ENCODE data around the gene WNT7B.
"Not testable (repeated sequence)": the region's sequence is repeated elsewhere in the genome, so short reads cannot be mapped to it uniquely, and the experiment has no call there.

The WNT7B gene

GRCh38 chr22:46007848-46008261 lies 30.9 kb upstream of the WNT7B start:
- no peak for DNase-seq

DNA sequence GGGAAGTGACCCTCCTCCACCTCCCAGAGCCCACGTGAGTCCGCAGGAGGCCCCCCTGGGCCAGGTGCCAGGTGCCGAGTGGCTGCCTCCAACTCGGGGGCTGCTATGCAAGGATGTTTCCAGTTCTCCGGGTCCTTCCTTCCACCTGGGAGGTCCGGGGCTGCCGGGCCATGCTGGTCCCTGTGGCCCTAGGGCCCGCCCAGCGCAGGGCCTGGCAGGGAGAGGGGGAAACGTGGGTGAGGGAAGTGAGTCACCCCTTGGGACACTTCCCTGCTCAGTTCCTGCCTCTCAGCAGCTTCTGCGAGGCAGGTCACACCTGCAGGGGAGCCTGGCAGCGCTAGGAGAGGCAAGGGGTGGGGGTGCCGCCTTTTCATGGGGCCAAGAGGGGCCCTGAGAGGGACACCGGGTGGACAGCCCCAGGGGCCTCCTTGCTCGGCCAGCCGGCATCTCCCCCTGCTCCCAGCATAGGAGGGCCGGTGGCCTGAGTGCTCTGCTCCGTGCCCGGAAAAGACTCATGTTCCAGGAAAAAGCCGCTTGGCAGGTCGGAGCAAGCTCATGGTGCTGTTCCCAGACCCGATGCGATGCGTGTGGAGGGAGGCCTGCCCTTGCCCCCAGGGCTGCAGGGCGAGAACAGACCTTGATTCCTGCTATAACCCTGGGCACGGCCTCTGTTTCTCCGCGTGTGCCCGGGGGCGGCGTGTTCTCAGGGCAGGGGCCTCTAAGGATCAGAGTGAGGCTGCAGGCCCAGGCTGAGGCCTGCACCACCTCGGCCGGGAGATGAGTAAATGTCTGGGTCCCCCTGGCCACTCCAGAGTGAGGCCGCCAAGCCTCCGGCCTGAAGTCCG lies 30.3 kb upstream of the WNT7B start:
- peak; percentile 65 to 69 for DNase-seq

- peak; percentile 78 for DNase-seq
Observed at GRCh38 chr22:46006379-46007002, 29.5 kb upstream of the WNT7B start.

DNA sequence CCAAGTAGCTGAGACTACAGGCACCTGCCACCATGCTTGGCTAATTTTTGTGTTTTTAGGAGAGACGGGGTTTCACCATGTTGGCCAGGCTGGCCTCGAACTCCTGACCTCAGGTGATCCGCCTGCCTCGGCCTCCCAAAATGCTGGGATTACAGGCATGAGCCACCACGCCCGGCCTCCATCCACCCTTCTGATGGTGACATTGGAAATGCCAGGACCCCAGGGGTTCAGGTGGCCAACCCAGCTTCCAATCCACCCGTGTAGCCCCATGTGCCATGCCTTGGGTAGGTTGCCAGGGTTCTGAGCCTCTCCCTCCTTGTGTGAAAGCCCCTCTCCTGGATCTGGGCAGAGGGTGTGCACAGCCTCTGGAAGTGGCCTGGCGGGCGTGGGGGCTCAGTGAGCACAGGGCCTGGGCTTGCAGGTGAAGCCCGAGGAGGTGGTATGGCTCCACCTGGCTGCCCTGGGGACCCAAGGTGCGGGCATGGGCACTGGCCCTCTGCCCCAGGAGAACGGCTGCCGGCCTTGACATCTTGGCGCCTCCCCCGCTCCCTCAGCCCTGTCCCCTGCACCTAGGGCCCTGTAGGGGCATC lies 28.2 kb upstream of the WNT7B start:
- DNase-seq, result not testable (repeated sequence)

- DNase-seq, result no peak
Observed at GRCh38 chr22:46004105-46004866, 27.3 kb upstream of the WNT7B start.

- DNase-seq, result no peak
Observed at GRCh38 chr22:46003271-46004091, 26.5 kb upstream of the WNT7B start.

DNA sequence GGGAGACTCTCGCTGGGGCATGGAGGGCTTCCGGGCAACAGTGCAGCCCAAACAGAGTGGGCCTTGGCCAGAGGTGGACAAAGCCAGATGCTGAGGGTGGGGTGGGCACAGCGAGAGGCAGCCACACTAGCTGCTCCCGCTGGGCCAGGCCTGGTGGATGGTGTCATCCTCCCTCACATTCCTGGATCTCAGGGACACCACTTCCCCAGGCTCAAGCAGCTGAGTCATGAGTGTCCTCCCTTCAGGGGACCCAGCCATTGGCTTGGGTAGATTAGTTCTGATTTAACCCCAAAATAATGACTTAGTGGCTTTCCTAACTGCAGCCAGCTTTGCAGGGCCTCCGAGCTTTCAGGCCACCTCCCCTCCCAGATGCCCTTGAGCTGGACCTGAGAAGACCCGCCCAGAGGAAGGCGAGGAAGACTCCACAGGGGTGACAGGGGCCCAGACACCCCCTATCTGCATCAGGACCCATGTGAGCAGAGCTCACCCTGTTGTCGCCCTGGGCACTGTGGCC lies 25.9 kb upstream of the WNT7B start:
- DNase-seq, result no peak

DNA sequence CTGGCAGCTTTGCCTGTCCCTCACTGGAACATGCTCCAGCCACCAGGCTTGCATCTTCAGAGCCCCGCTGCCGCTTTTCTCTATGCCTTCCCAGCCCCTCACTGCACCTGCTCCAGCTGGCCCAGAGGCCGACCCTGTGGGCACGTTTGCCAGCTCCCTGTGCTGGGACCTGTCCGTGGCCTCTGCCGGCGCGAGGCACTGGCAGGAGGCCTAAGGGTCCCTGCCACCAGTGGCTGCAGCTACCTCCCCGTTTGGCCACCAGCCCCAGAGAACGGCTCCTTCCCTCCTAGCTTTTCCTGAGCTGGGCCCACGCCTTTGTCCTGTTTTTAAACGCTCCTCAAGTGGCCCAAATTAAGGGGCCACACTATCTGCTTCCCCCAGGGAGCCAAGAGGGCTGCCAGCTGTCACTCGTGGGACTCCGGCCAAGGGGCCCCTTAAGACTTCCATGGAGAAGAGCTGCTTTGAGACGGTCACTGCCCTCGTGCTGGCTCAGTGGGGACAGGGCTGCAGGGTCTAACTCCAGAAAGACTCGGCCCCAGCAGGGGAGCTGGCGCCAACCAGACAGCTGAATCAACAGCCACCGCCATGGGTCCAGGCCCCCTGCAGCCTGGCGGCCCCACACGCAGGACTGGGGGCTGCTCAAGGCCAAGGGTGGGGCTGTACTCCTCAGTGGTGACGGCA lies 24.6 kb upstream of the WNT7B start:
- no peak for DNase-seq

DNA sequence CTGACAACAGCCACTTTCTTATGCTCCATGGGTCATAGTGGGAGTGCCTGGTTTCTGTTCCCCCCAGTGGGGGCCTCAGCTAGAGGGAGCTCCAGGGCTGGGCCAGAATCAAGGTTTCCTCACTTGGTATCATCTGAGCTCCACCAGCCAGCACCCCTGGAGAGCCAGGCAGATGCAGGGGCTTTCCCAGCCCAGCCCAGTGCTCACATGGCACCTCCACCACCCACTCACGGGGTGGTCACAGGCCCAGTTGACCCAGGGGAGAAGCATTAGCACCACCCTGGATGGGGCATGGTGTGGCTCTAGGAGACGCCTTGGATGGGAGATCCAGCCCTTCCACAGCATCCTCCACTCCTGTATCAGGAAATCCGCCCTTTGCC lies 24.1 kb upstream of the WNT7B start:
- no peak for DNase-seq

- DNase-seq, result no peak
Observed at GRCh38 chr22:46000081-46001027, 23.4 kb upstream of the WNT7B start.

- no peak for DNase-seq
Observed at GRCh38 chr22:45999379-45999971, 22.5 kb upstream of the WNT7B start.

GRCh38 chr22:45998638-45999378 lies 21.8 kb upstream of the WNT7B start:
- no peak for DNase-seq

- DNase-seq, result peak; percentile 67 to 70
Observed at GRCh38 chr22:45997777-45998637, 21.0 kb upstream of the WNT7B start.

- peak; percentile 84 to 92 for DNase-seq
Observed at GRCh38 chr22:45997077-45997776, 20.3 kb upstream of the WNT7B start.

DNA sequence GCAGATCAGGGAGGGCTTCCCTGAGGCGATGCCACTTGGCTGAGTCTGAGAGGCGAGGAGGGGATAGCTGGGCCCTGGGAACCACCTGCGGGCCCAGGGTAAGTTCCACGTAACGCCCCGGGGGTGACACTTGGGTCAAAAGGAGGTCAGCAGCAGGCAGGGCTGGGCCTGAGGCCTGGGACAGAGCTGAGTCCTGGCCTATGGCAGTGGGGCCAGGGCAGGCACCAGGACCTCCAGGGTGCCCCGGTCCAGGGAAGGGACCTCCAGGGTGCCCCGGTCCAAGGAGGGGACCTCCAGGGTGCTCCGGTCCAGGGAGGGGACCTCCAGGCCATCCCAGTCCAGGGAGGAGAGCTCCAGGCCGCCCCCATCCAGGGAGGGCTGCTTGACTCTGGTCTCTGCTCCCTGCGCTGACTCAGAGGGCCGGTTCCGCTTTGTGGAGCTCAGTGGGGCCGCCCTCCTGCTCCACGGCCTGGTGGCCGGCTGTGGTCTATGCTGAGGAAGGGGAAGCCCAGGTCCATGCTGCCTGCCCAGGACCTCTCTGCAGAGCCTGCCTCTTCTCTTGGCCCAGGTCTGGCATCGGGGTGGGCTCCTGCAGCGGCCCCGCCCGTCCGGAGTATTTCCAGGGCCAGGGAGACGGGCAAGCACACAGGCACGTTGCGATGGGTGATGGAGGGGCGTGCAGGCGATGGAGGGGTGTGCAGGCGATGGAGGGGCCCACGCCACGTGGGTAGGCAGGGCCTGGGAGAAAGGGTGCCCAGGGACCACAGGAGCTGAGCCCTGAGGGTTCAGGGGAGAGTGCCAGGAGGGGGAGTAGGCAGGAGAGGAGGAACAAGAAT lies 19.5 kb upstream of the WNT7B start:
- DNase-seq, result peak; percentile 32 to 54

DNA sequence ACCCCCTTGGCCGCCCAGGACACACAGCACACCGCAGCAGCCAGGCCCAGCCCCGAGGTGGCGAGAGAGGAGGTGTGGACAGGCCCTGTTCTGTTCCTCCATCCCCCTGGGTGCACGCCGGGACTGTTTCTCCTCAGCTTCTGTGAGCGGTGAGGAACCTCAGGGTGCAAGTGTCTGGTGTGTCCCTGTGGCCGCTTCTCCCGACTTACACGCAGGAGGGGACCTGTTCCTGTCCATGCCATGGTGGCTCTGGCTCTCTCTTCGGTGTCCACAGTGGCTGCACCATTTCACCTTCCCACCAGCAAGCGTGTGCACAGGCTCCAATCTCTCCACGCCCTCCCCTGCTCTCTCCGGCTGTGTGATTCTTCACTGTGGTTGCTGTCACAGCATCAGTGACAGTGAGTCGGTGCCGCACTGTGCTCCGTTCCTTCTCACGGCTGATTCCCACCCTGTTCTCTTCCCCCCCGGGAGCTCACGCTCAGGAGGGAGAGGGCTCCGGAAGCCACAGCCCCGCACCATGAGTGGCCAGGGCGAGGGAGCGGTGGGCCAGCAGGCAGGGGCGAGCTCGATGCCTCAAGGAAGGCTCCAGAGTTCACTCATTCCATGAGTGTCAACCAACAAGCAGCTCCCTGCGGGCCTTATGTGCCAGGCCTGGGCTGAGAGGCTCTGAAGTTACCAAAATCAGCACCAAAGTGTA lies 18.6 kb upstream of the WNT7B start:
- no peak for DNase-seq
